ENCODE measurements around the gene INSIG2. TPM values are rescaled to one million over a fixed set of nuclear protein-coding genes. Genes with fewer than 3 reads are reported as not detected.
A peak's percentile ranks its signal among the peaks of the same experiment; 100 is the strongest.

Gene INSIG2
- total RNA-seq, 1 donor from 2014 or later = 16.8 TPM

DNA sequence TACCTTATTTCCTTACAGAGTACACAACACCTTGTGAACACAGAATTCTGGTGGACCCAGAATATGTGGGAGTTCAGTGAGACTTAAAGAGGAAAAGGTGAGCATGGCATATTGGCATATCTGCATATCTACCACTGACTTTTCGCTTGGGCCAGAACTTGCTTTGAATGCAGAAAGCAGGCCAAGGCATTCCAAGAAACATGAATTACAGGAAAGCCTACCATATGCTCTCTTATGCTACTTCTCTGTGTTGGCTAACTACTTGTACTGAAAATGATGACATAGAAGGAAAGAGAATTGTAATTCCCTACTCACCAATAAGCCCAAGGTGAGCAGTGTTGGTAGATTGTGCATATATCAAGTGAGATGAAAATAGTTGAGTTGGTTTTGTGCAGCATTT lies 43.0 kb upstream of the INSIG2 start:
- no peak for ATAC-seq (ENCODE audit: low read depth)
- peaks cover 10% of the 10 kb centered on the region for H3K4me1 Mint-ChIP-seq
- H3K36me3 Mint-ChIP-seq (ENCODE audit: low read depth) = no peaks in the 10 kb centered on the region
- H3K27me3 Mint-ChIP-seq = peaks cover 33% of the 10 kb centered on the region
- no peak for DNase-seq
- H3K4me3 Mint-ChIP-seq = no peak overlapping the region
- CTCF ChIA-PET = interaction anchor here (2.0 to 8.7 kb wide), 3 partner anchors 12 to 23 kb away, joined by 20 to 342 read pairs (median 28); no protein-coding TSS in a partner anchor
- intact Hi-C loops (cut with micrococcal nuclease) = loop anchor here (10.0 kb wide), 1 partner anchor 1220 kb away; no protein-coding TSS in a partner anchor
- POLR2A ChIA-PET = no interaction called here
- H3K9me3 Mint-ChIP-seq = no peaks in the 10 kb centered on the region
- no peak overlapping the region for H3K27ac Mint-ChIP-seq
- TF ChIP-seq, protein P1, sequence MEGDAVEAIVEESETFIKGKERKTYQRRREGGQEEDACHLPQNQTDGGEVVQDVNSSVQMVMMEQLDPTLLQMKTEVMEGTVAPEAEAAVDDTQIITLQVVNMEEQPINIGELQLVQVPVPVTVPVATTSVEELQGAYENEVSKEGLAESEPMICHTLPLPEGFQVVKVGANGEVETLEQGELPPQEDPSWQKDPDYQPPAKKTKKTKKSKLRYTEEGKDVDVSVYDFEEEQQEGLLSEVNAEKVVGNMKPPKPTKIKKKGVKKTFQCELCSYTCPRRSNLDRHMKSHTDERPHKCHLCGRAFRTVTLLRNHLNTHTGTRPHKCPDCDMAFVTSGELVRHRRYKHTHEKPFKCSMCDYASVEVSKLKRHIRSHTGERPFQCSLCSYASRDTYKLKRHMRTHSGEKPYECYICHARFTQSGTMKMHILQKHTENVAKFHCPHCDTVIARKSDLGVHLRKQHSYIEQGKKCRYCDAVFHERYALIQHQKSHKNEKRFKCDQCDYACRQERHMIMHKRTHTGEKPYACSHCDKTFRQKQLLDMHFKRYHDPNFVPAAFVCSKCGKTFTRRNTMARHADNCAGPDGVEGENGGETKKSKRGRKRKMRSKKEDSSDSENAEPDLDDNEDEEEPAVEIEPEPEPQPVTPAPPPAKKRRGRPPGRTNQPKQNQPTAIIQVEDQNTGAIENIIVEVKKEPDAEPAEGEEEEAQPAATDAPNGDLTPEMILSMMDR (IDR thresholded peaks at IDR 0.05) = no peak

DNA sequence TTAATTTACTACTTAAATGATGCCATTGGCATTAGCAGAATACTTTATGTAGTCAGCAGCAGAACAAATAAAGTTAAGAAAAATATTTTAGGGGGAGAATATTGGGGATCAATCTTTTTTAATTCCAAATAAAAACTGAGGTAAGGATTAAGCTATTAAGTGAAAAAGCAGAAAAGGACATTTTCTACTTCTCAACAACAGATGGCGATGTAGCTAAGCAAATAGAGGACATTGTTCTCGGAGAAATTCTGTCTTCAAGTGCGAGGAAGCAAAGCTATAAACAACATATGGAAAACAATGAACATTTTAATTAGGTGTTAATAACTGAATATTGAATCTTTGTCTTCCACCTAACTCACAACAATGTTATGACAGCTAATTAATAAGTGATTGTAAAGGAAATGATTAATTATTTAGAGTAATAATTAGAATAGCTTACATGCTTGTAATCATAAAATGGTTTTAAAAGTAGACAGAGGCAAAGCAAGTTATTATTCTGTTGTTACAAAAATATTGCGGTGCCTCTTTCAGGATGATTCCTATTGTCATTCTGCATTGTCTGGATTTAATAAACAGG lies 41.5 kb upstream of the INSIG2 start:
- no peaks in the 10 kb centered on the region for H3K9me3 Mint-ChIP-seq
- no peak overlapping the region for H3K27ac Mint-ChIP-seq
- H3K4me1 Mint-ChIP-seq = peaks cover 10% of the 10 kb centered on the region
- ChIA-PET CTCF (interaction anchor here (0.7 to 8.7 kb wide), 30 partner anchors 10 to 1219 kb away, joined by 3 to 342 read pairs (median 4); partner anchors contain the start of genes CCDC93, DDX18 and INSIG2), POLR2A (interaction anchor here (1.1 to 2.0 kb wide), 5 partner anchors 8 to 139 kb away, joined by 3 to 18 read pairs (median 4); partner anchors contain the start of gene INSIG2)
- no peaks in the 10 kb centered on the region for H3K36me3 Mint-ChIP-seq (ENCODE audit: low read depth)
- no peak for DNase-seq
- TF ChIP-seq, protein P1 (IDR thresholded peaks at IDR 0.05) = no peak
- no peak overlapping the region for H3K4me3 Mint-ChIP-seq
- intact Hi-C loops (cut with micrococcal nuclease) = loop anchor here (1.0 to 10.0 kb wide), 6 partner anchors 10 to 1218 kb away; no protein-coding TSS in a partner anchor
- peak; percentile 25 for ATAC-seq (ENCODE audit: low read depth)
- peaks cover 27% of the 10 kb centered on the region for H3K27me3 Mint-ChIP-seq

DNA sequence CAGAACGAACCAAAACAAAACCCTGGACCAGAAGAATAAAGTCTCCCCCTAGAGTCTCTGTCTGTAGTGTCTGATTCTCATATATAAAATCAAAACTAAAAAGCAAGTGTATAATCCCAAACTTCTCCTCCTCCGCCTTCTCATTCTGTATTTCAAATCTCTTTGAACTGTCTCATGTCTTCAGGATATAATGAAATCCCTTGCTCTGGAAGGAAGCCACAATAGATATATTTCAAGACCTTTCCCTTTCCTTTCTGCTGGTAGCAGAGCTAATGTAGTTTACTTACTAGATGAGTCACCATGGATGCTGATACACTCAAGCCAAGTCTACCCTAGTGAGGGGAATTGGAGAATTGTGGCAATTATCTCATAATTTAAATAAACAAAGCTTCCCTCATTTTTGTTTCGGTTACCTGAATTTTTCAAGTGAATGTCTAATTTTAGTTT lies 40.9 kb upstream of the INSIG2 start:
- peaks cover 25% of the 10 kb centered on the region for H3K27me3 Mint-ChIP-seq
- no peak overlapping the region for H3K27ac Mint-ChIP-seq
- H3K4me1 Mint-ChIP-seq = peaks cover 10% of the 10 kb centered on the region
- no peaks in the 10 kb centered on the region for H3K9me3 Mint-ChIP-seq
- ChIA-PET POLR2A (interaction anchor here (0.6 to 2.0 kb wide), 6 partner anchors 8 to 139 kb away, joined by 3 to 18 read pairs (median 7); partner anchors contain the start of gene INSIG2), CTCF (interaction anchor here (0.7 to 8.7 kb wide), 19 partner anchors 10 to 1218 kb away, joined by 3 to 342 read pairs (median 7); partner anchors contain the start of genes CCDC93, DDX18 and INSIG2)
- intact Hi-C loops (cut with micrococcal nuclease) = loop anchor here (10.0 kb wide), 1 partner anchor 1217 kb away; no protein-coding TSS in a partner anchor
- TF ChIP-seq, protein P1 (IDR thresholded peaks at IDR 0.05) = no peak
- DNase-seq = no peak
- ATAC-seq (ENCODE audit: low read depth) = no peak
- H3K36me3 Mint-ChIP-seq (ENCODE audit: low read depth) = no peaks in the 10 kb centered on the region
- no peak overlapping the region for H3K4me3 Mint-ChIP-seq

DNA sequence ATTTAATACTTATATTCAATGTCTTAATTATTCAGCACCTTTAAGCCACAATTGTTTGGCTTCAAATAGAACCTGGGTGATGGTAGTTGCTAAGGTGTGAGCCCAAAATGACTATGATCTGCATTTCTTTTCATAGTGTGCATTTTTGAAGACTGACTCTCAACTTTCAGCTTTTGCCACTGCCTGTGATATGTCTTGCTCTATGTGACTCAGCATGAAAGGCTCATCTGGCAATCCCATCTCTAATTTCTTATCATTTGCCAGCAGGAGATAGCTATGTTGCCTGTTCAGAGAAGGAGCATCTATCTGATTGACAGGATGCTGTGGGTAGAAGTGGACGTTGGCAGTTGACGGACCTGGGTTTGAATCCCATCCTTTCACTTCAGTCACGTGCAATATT lies 39.9 kb upstream of the INSIG2 start:
- TF ChIP-seq, protein P1 (IDR thresholded peaks at IDR 0.05) = no peak
- peaks cover 10% of the 10 kb centered on the region for H3K4me1 Mint-ChIP-seq
- intact Hi-C loops (cut with micrococcal nuclease) = loop anchor here (10.0 kb wide), 1 partner anchor 1216 kb away; no protein-coding TSS in a partner anchor
- CTCF ChIA-PET = interaction anchor here (2.9 to 8.7 kb wide), 2 partner anchors 11 to 16 kb away, joined by 28 to 342 read pairs; no protein-coding TSS in a partner anchor
- ATAC-seq (ENCODE audit: low read depth) (no peak), DNase-seq (no peak)
- H3K27ac Mint-ChIP-seq = no peak overlapping the region
- POLR2A ChIA-PET = no interaction called here
- H3K27me3 Mint-ChIP-seq = peaks cover 17% of the 10 kb centered on the region
- no peak overlapping the region for H3K4me3 Mint-ChIP-seq
- no peaks in the 10 kb centered on the region for H3K36me3 Mint-ChIP-seq (ENCODE audit: low read depth)
- no peaks in the 10 kb centered on the region for H3K9me3 Mint-ChIP-seq
